ENCODE measurements around the gene CCND1. TPM values are rescaled to one million over a fixed set of nuclear protein-coding genes. Genes with fewer than 3 reads are reported as not detected.
A peak's percentile ranks its signal among the peaks of the same experiment; 100 is the strongest.

The CCND1 gene
- total RNA-seq, 2 experiments from 2014 or later = 0.44 TPM; not detected in 1

DNA sequence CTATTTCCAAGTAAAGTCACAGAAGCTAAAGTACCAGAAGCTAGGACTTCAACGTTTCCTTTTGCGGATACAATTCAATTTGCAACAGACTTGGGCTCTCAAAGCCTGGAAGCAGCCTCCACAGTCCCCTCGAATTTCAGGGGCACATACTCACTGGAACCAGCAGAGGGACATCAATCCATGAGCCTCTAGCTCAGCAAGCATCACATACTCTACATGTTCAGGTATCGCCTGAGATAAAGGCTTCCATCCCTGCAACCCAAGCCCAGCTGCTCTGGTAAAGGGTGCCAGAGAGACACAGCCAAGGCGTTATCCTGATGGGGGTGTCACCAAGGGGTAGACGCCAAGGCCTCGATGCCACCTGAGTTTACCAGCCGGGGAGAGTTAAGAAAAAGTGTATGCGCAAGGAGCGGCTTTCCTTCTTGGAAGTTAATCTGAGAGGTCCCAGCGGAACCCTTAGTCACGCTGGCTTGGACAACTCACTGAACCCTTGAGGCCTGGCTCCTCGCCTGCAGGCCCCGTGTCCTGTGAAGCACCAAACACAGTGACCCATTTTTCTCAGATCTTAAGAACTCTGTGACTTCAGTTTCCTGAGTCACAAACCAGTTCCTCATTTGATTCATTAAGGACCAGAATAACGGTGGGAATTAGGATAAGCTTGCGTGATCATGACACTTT lies 21.2 kb downstream of the CCND1 start:
- no peaks in the 10 kb centered on the region for H3K79me2 ChIP-seq (ENCODE audit: insufficient read depth, low read depth, low read length)
- POLR2A ChIA-PET = no interaction called here

DNA sequence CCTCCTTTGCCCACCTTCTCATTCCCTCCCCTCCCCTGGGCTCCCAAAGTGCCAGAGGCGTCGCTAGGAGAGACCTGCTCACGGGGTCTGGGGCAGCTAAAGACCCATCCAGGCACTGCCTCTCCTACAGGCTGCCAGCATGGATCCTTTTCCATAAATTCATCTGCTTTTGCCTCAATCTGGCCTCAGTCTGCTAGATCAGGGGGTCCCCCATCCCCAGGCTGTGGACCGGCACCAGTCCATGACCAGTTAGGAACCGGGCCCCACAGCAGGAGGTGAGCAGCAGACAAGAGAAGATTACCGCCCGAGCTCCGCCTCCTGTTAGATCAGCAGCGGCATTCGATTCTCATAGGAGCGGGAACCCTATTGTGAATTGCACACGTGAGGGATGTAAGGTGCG lies 21.9 kb downstream of the CCND1 start:
- Histone ChIP-seq H2AFZ (ENCODE audit: low read length) (no peak overlapping the region), H4K20me1 (ENCODE audit: insufficient read depth, low read length) (no peaks in the 10 kb centered on the region), H3K4me3 (ENCODE audit: low read depth, low read length, poor library complexity, severe bottlenecking) (no peak overlapping the region), H3K4me2 (ENCODE audit: low read length) (no peak overlapping the region), H3K27ac (ENCODE audit: low read depth, low read length, poor library complexity, severe bottlenecking) (no peak overlapping the region), H3K79me2 (ENCODE audit: insufficient read depth, low read depth, low read length) (no peaks in the 10 kb centered on the region), H3K36me3 (ENCODE audit: insufficient read depth, low read length) (0 out of 2 replicates have a peak, but pooled peaks cover 11% of the 10 kb centered on the region), H3K9me2 (ENCODE audit: insufficient read depth, low read length) (no peaks in the 10 kb centered on the region), H3K4me1 (ENCODE audit: insufficient read depth, low read length, poor library complexity, severe bottlenecking) (no peaks in the 10 kb centered on the region), H3K9me3 (ENCODE audit: low read length) (no peaks in the 10 kb centered on the region)
- intact Hi-C loops (cut with micrococcal nuclease; ENCODE audit: unreplicated experiment) = no loop called here
- CTCF ChIA-PET (ENCODE audit: unreplicated experiment) = no interaction called here
- BruUV-seq (replicated peaks) = no TSS peak
- DNase-seq (ENCODE audit: low spot score) = no peak
- POLR2A ChIA-PET = no interaction called here
- TF ChIP-seq EZH2phosphoT487 (IDR thresholded peaks at IDR 0.05; ENCODE audit: borderline replicate concordance, low read depth, low read length) = no peak
- TF ChIP-seq, protein P1, sequence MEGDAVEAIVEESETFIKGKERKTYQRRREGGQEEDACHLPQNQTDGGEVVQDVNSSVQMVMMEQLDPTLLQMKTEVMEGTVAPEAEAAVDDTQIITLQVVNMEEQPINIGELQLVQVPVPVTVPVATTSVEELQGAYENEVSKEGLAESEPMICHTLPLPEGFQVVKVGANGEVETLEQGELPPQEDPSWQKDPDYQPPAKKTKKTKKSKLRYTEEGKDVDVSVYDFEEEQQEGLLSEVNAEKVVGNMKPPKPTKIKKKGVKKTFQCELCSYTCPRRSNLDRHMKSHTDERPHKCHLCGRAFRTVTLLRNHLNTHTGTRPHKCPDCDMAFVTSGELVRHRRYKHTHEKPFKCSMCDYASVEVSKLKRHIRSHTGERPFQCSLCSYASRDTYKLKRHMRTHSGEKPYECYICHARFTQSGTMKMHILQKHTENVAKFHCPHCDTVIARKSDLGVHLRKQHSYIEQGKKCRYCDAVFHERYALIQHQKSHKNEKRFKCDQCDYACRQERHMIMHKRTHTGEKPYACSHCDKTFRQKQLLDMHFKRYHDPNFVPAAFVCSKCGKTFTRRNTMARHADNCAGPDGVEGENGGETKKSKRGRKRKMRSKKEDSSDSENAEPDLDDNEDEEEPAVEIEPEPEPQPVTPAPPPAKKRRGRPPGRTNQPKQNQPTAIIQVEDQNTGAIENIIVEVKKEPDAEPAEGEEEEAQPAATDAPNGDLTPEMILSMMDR (conservative IDR thresholded peaks at IDR 0.05; ENCODE audit: low read length) = no peak

More for the DNA sequence above, 21.2 kb downstream of the CCND1 start:
- Histone ChIP-seq H3K4me3 (ENCODE audit: low read depth, low read length, poor library complexity, severe bottlenecking) (no peak overlapping the region), H3K4me1 (ENCODE audit: insufficient read depth, low read length, poor library complexity, severe bottlenecking) (no peaks in the 10 kb centered on the region), H3K27ac (ENCODE audit: low read depth, low read length, poor library complexity, severe bottlenecking) (no peak overlapping the region), H3K9me2 (ENCODE audit: insufficient read depth, low read length) (no peaks in the 10 kb centered on the region), H3K9me3 (ENCODE audit: low read length) (no peaks in the 10 kb centered on the region), H3K36me3 (ENCODE audit: insufficient read depth, low read length) (0 out of 2 replicates have a peak, but pooled peaks cover 5% of the 10 kb centered on the region), H2AFZ (ENCODE audit: low read length) (no peak overlapping the region), H4K20me1 (ENCODE audit: insufficient read depth, low read length) (no peaks in the 10 kb centered on the region), H3K4me2 (ENCODE audit: low read length) (no peak overlapping the region)
- intact Hi-C loops (cut with micrococcal nuclease; ENCODE audit: unreplicated experiment) = no loop called here
- DNase-seq (ENCODE audit: low spot score) = no peak
- CTCF ChIA-PET (ENCODE audit: unreplicated experiment) = no interaction called here
- no TSS peak for BruUV-seq (replicated peaks)
- TF ChIP-seq, protein P1 (conservative IDR thresholded peaks at IDR 0.05; ENCODE audit: low read length) = 0 out of 2 replicates have a peak, but pooled peaks have one; percentile 22
- no peak for TF ChIP-seq EZH2phosphoT487 (IDR thresholded peaks at IDR 0.05; ENCODE audit: borderline replicate concordance, low read depth, low read length)

DNA sequence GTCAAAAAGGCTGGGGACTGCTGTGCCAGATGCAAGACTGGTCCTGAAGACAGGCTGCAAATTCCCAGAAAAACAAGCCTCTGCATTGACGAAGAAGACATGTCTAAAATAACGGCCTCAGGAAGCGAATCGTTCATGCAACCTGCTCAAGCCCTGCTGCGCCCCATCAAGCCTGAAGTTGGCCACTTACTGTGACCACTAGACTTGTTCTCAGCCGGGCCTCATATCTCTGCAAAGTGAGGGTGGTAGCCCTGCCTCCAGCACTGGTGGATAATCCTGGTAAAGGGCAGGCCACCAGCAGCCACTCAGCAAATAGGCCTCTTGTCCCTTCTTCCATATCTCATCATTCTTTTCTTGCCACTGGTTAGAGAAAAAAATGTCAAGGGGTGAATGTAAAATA lies 22.4 kb downstream of the CCND1 start:
- H3K9me2 ChIP-seq (ENCODE audit: insufficient read depth, low read length) = no peaks in the 10 kb centered on the region
- H3K4me1 ChIP-seq (ENCODE audit: insufficient read depth, low read length, poor library complexity, severe bottlenecking) = no peaks in the 10 kb centered on the region
- ChIA-PET CTCF (ENCODE audit: unreplicated experiment) (no interaction called here), POLR2A (no interaction called here)
- no peak overlapping the region for H2AFZ ChIP-seq (ENCODE audit: low read length)
- H3K9me3 ChIP-seq (ENCODE audit: low read length) = no peaks in the 10 kb centered on the region
- H3K27ac ChIP-seq (ENCODE audit: low read depth, low read length, poor library complexity, severe bottlenecking) = no peak overlapping the region
- BruUV-seq (replicated peaks) = no TSS peak
- H4K20me1 ChIP-seq (ENCODE audit: insufficient read depth, low read length) = no peaks in the 10 kb centered on the region
- no peaks in the 10 kb centered on the region for H3K79me2 ChIP-seq (ENCODE audit: insufficient read depth, low read depth, low read length)
- H3K4me3 ChIP-seq (ENCODE audit: low read depth, low read length, poor library complexity, severe bottlenecking) = no peak overlapping the region
- 0 out of 2 replicates have a peak, but pooled peaks cover 11% of the 10 kb centered on the region for H3K36me3 ChIP-seq (ENCODE audit: insufficient read depth, low read length)
- TF ChIP-seq, protein P1 (conservative IDR thresholded peaks at IDR 0.05; ENCODE audit: low read length) = no peak
- no peak for DNase-seq (ENCODE audit: low spot score)
- no peak overlapping the region for H3K4me2 ChIP-seq (ENCODE audit: low read length)
- intact Hi-C loops (cut with micrococcal nuclease; ENCODE audit: unreplicated experiment) = no loop called here

Data from OCI-LY7 (cell line).